ENCODE results near the gene TMEM187. TPM values are rescaled to one million over a fixed set of nuclear protein-coding genes. Genes with fewer than 3 reads are reported as not detected.

Gene TMEM187
- total RNA-seq, 2 experiments from 2014 or later: 1.4 to 4.5 TPM

GRCh38 chrX:153973127-153974002, 811 bp downstream of the TMEM187 start:
- peak overlapping the region; percentile 89 for H3K27ac ChIP-seq (ENCODE audit: low read depth, low read length, poor library complexity, severe bottlenecking)
- peak overlapping the region; percentile 94 for H3K4me2 ChIP-seq (ENCODE audit: low read length)
- ChIA-PET POLR2A (interaction anchor here (0.5 to 1.1 kb wide), 3 partner anchors 45 to 1058 kb away, joined by 3 to 4 read pairs (median 4); no protein-coding TSS in a partner anchor), CTCF (ENCODE audit: unreplicated experiment) (interaction anchor here (0.6 kb wide), 1 partner anchor 514 kb away, joined by 5 read pairs; no protein-coding TSS in a partner anchor)
- peaks cover 21% of the 10 kb centered on the region for H3K4me1 ChIP-seq (ENCODE audit: insufficient read depth, low read length, poor library complexity, severe bottlenecking)
- BruUV-seq (replicated peaks): TSS peak; percentile 93
- H3K4me3 ChIP-seq (ENCODE audit: low read depth, low read length, poor library complexity, severe bottlenecking): peak overlapping the region; percentile 78
- peaks cover 2% of the 10 kb centered on the region; the same call in 1 of the 2 replicates for H4K20me1 ChIP-seq (ENCODE audit: insufficient read depth, low read length)
- DNase-seq (ENCODE audit: low spot score): peak; percentile 20
- no peak for TF ChIP-seq EZH2phosphoT487 (IDR thresholded peaks at IDR 0.05; ENCODE audit: borderline replicate concordance, low read depth, low read length)
- no peak for TF ChIP-seq CTCF (conservative IDR thresholded peaks at IDR 0.05; ENCODE audit: low read length)
- H3K9me2 ChIP-seq (ENCODE audit: insufficient read depth, low read length): no peaks in the 10 kb centered on the region
- H3K79me2 ChIP-seq (ENCODE audit: insufficient read depth, low read depth, low read length): peaks cover 30% of the 10 kb centered on the region
- intact Hi-C loops (cut with micrococcal nuclease; ENCODE audit: unreplicated experiment): loop anchor here (5.0 kb wide), 1 partner anchor 789 kb away; the partner anchor contains the start of gene DKC1
- H2AFZ ChIP-seq (ENCODE audit: low read length): no peak overlapping the region; the same call in 1 of the 2 replicates
- H3K36me3 ChIP-seq (ENCODE audit: insufficient read depth, low read length): peaks cover 15% of the 10 kb centered on the region
- H3K9me3 ChIP-seq (ENCODE audit: low read length): no peaks in the 10 kb centered on the region

GRCh38 chrX:153974003-153974725, 1.6 kb downstream of the TMEM187 start:
- Histone ChIP-seq H4K20me1 (ENCODE audit: insufficient read depth, low read length) (no peaks in the 10 kb centered on the region), H3K36me3 (ENCODE audit: insufficient read depth, low read length) (peaks cover 8% of the 10 kb centered on the region), H2AFZ (ENCODE audit: low read length) (no peak overlapping the region; the same call in 1 of the 2 replicates), H3K9me2 (ENCODE audit: insufficient read depth, low read length) (no peaks in the 10 kb centered on the region), H3K27ac (ENCODE audit: low read depth, low read length, poor library complexity, severe bottlenecking) (peak overlapping the region; percentile 89), H3K4me1 (ENCODE audit: insufficient read depth, low read length, poor library complexity, severe bottlenecking) (peaks cover 18% of the 10 kb centered on the region), H3K9me3 (ENCODE audit: low read length) (no peaks in the 10 kb centered on the region), H3K4me3 (ENCODE audit: low read depth, low read length, poor library complexity, severe bottlenecking) (peak overlapping the region; percentile 78), H3K79me2 (ENCODE audit: insufficient read depth, low read depth, low read length) (peaks cover 22% of the 10 kb centered on the region), H3K4me2 (ENCODE audit: low read length) (peak overlapping the region; percentile 94)
- TF ChIP-seq CTCF (conservative IDR thresholded peaks at IDR 0.05; ENCODE audit: low read length): no peak
- no peak for TF ChIP-seq EZH2phosphoT487 (IDR thresholded peaks at IDR 0.05; ENCODE audit: borderline replicate concordance, low read depth, low read length)
- intact Hi-C loops (cut with micrococcal nuclease; ENCODE audit: unreplicated experiment): loop anchor here (5.0 kb wide), 1 partner anchor 788 kb away; the partner anchor contains the start of gene DKC1
- POLR2A ChIA-PET: interaction anchor here (0.5 to 1.1 kb wide), 3 partner anchors 44 to 1057 kb away, joined by 3 to 4 read pairs (median 4); no protein-coding TSS in a partner anchor
- DNase-seq (ENCODE audit: low spot score): peak; percentile 17
- CTCF ChIA-PET (ENCODE audit: unreplicated experiment): no interaction called here
- BruUV-seq (replicated peaks): no TSS peak
